Activated CD8-positive, alpha-beta memory T cell treated with anti-CD3 and anti-CD28 coated beads, Interleukin-2, amount 50 U/mL, for 1 hour (primary cell): ENCODE measurements around the gene GOLGB1.
A peak's percentile ranks its signal among the peaks of the same experiment; 100 is the strongest.

Experiments
- DNase-seq: peaks from one replicate; pipeline ENCODE4 v3.0.0-alpha.2; 2020; ENCODE audit errors: extremely low read depth

Gene GOLGB1

GRCh38 chr3:121681792-121682191, 67.7 kb downstream of the GOLGB1 start:
- no peak for DNase-seq

GRCh38 chr3:121677141-121677540, 72.4 kb downstream of the GOLGB1 start:
- no peak for DNase-seq

GRCh38 chr3:121670676-121671075, 78.9 kb downstream of the GOLGB1 start:
- no peak for DNase-seq

GRCh38 chr3:121667333-121667732, 82.2 kb downstream of the GOLGB1 start:
- DNase-seq: no peak

- DNase-seq: no peak
These were observed 84.1 kb downstream of the GOLGB1 start for GRCh38 chr3:121665488-121665887.

GRCh38 chr3:121663171-121663847, 86.2 kb downstream of the GOLGB1 start:
- DNase-seq: no peak

GRCh38 chr3:121662742-121663141, 86.8 kb downstream of the GOLGB1 start:
- DNase-seq: no peak

GRCh38 chr3:121661376-121661775, 88.2 kb downstream of the GOLGB1 start:
- DNase-seq: no peak

GRCh38 chr3:121660356-121661171, 89.0 kb downstream of the GOLGB1 start, which contains the start of gene HCLS1:
HCLS1 (minus strand) TSS chr3:121660903; CDS start chr3:121658347, 2,556 bp downstream.
- DNase-seq: peak; percentile 16

GRCh38 chr3:121659586-121659985, 90.0 kb downstream of the GOLGB1 start:
- no peak for DNase-seq

- no peak for DNase-seq
These were observed 90.7 kb downstream of the GOLGB1 start for GRCh38 chr3:121658716-121659435.

- DNase-seq: no peak
These were observed 94.8 kb downstream of the GOLGB1 start for GRCh38 chr3:121654493-121655385.

- DNase-seq: no peak
These were observed 97.9 kb downstream of the GOLGB1 start for GRCh38 chr3:121651684-121652083.

GRCh38 chr3:121649645-121650044, 99.9 kb downstream of the GOLGB1 start:
- DNase-seq: no peak

GRCh38 chr3:121648219-121648958, 101.2 kb downstream of the GOLGB1 start:
- DNase-seq: no peak

- no peak for DNase-seq
These were observed 104.5 kb downstream of the GOLGB1 start for GRCh38 chr3:121645054-121645453.

- DNase-seq: no peak
These were observed 106.8 kb downstream of the GOLGB1 start for GRCh38 chr3:121642601-121643314.

- no peak for DNase-seq
These were observed 108.4 kb downstream of the GOLGB1 start for GRCh38 chr3:121641127-121641526.

- DNase-seq: no peak
These were observed 111.6 kb downstream of the GOLGB1 start for GRCh38 chr3:121637922-121638321.

GRCh38 chr3:121630355-121630754, 119.2 kb downstream of the GOLGB1 start:
- no peak for DNase-seq
